Measurements from ENCODE around the gene CADM3.

The CADM3 gene

GRCh38 chr1:159175571-159175970 lies 4.2 kb downstream of the CADM3 start:
- no peak overlapping the region for H2BK120ac ChIP-seq (ENCODE audit: insufficient read depth, low read length, poor library complexity)
- peaks cover 2 to 7% of the 10 kb centered on the region in 2 experiments for H3K4me1 ChIP-seq (ENCODE audit: control insufficient read depth in 1 of 2, insufficient read depth in 2 of 2, low read length in 2 of 2)
- no peak overlapping the region for H3K4ac ChIP-seq (ENCODE audit: low read depth, low read length)
- H4K12ac ChIP-seq (ENCODE audit: low read depth, low read length), result no peak overlapping the region
- H2AFZ ChIP-seq (ENCODE audit: insufficient read depth, low read length, poor library complexity), result no peak overlapping the region
- H4K8ac ChIP-seq (ENCODE audit: low read depth, low read length), result no peak overlapping the region
- no peak overlapping the region for H4K91ac ChIP-seq (ENCODE audit: low read depth, low read length)
- no peak for DNase-seq
- no peak overlapping the region for H3K4me3 ChIP-seq (ENCODE audit: low read depth, low read length)
- H3K27ac ChIP-seq (ENCODE audit: low read depth, low read length), result no peak overlapping the region
- H2AK5ac ChIP-seq (ENCODE audit: low read length), result no peak overlapping the region
- WGBS (ENCODE audit: extremely low coverage, insufficient coverage, insufficient read length), result no CpG with 5 or more reads among the region's 2 CpGs
- no peak overlapping the region for H2BK5ac ChIP-seq (ENCODE audit: low read depth, low read length, poor library complexity)
- H3K9ac ChIP-seq (ENCODE audit: low read length), result no peak overlapping the region
- no peak overlapping the region for H3K4me2 ChIP-seq (ENCODE audit: low read length)
- H3K9me3 ChIP-seq (ENCODE audit: insufficient read depth, low read depth, low read length), result no peaks in the 10 kb centered on the region
- H3K14ac ChIP-seq (ENCODE audit: low read length), result no peak overlapping the region
- no peak overlapping the region for H3K18ac ChIP-seq (ENCODE audit: low read length)
- peaks cover 9% of the 10 kb centered on the region for H3K27me3 ChIP-seq (ENCODE audit: insufficient read depth, low read length)
- H2BK12ac ChIP-seq (ENCODE audit: low read length), result no peak overlapping the region
- H3K23ac ChIP-seq (ENCODE audit: low read length), result no peak overlapping the region
- H3K79me2 ChIP-seq (ENCODE audit: control insufficient read depth, insufficient read depth, low read length, poor library complexity), result no peaks in the 10 kb centered on the region
- H3K79me1 ChIP-seq (ENCODE audit: low read length), result no peaks in the 10 kb centered on the region
- no peaks in the 10 kb centered on the region for H3K36me3 ChIP-seq (ENCODE audit: control insufficient read depth in 1 of 2, insufficient read depth in 2 of 2, low read length in 2 of 2)

- Histone ChIP-seq H2BK120ac (ENCODE audit: insufficient read depth, low read length, poor library complexity) (no peak overlapping the region), H4K8ac (ENCODE audit: low read depth, low read length) (no peak overlapping the region), H3K23ac (ENCODE audit: low read length) (no peak overlapping the region), H3K18ac (ENCODE audit: low read length) (no peak overlapping the region), H4K12ac (ENCODE audit: low read depth, low read length) (no peak overlapping the region), H2AK5ac (ENCODE audit: low read length) (no peak overlapping the region), H3K9ac (ENCODE audit: low read length) (no peak overlapping the region), H3K79me1 (ENCODE audit: low read length) (no peaks in the 10 kb centered on the region), H3K14ac (ENCODE audit: low read length) (no peak overlapping the region), H3K79me2 (ENCODE audit: control insufficient read depth, insufficient read depth, low read length, poor library complexity) (no peaks in the 10 kb centered on the region), H2BK5ac (ENCODE audit: low read depth, low read length, poor library complexity) (no peak overlapping the region), H3K4me2 (ENCODE audit: low read length) (no peak overlapping the region), H3K4me3 (ENCODE audit: low read depth, low read length) (no peak overlapping the region), H4K91ac (ENCODE audit: low read depth, low read length) (no peak overlapping the region), H3K4me1 (ENCODE audit: control insufficient read depth in 1 of 2, insufficient read depth in 2 of 2, low read length in 2 of 2) (no peaks in the 10 kb centered on the region), H2BK12ac (ENCODE audit: low read length) (no peak overlapping the region), H3K4ac (ENCODE audit: low read depth, low read length) (no peak overlapping the region), H3K27ac (ENCODE audit: low read depth, low read length) (no peak overlapping the region), H3K36me3 (ENCODE audit: control insufficient read depth in 1 of 2, insufficient read depth in 2 of 2, low read length in 2 of 2) (no peaks in the 10 kb centered on the region), H3K9me3 (ENCODE audit: insufficient read depth, low read depth, low read length) (no peaks in the 10 kb centered on the region), H2AFZ (ENCODE audit: insufficient read depth, low read length, poor library complexity) (no peak overlapping the region), H3K27me3 (ENCODE audit: insufficient read depth, low read length) (peaks cover 4% of the 10 kb centered on the region)
- WGBS (ENCODE audit: extremely low coverage, insufficient coverage, insufficient read length), result no CpG with 5 or more reads among the region's 3 CpGs
- peak; percentile 67 to 90 for DNase-seq
Measured at GRCh38 chr1:159177272-159177907, 6.0 kb downstream of the CADM3 start.

- Histone ChIP-seq H3K4me1 (ENCODE audit: control insufficient read depth in 1 of 2, insufficient read depth in 2 of 2, low read length in 2 of 2) (no peaks in the 10 kb centered on the region), H3K4me2 (ENCODE audit: low read length) (no peak overlapping the region), H4K8ac (ENCODE audit: low read depth, low read length) (no peak overlapping the region), H3K4ac (ENCODE audit: low read depth, low read length) (no peak overlapping the region), H3K9ac (ENCODE audit: low read length) (no peak overlapping the region), H3K79me1 (ENCODE audit: low read length) (no peaks in the 10 kb centered on the region), H3K23ac (ENCODE audit: low read length) (no peak overlapping the region), H3K14ac (ENCODE audit: low read length) (no peak overlapping the region), H2BK120ac (ENCODE audit: insufficient read depth, low read length, poor library complexity) (no peak overlapping the region), H2AFZ (ENCODE audit: insufficient read depth, low read length, poor library complexity) (no peak overlapping the region), H3K36me3 (ENCODE audit: control insufficient read depth in 1 of 2, insufficient read depth in 2 of 2, low read length in 2 of 2) (no peaks in the 10 kb centered on the region), H2BK12ac (ENCODE audit: low read length) (no peak overlapping the region), H2AK5ac (ENCODE audit: low read length) (no peak overlapping the region), H3K4me3 (ENCODE audit: low read depth, low read length) (no peak overlapping the region), H3K79me2 (ENCODE audit: control insufficient read depth, insufficient read depth, low read length, poor library complexity) (no peaks in the 10 kb centered on the region), H3K27ac (ENCODE audit: low read depth, low read length) (no peak overlapping the region), H3K27me3 (ENCODE audit: insufficient read depth, low read length) (no peaks in the 10 kb centered on the region), H4K91ac (ENCODE audit: low read depth, low read length) (no peak overlapping the region), H3K9me3 (ENCODE audit: insufficient read depth, low read depth, low read length) (no peaks in the 10 kb centered on the region), H3K18ac (ENCODE audit: low read length) (no peak overlapping the region), H2BK5ac (ENCODE audit: low read depth, low read length, poor library complexity) (no peak overlapping the region), H4K12ac (ENCODE audit: low read depth, low read length) (no peak overlapping the region)
- DNase-seq, result no peak
Measured at GRCh38 chr1:159179906-159180305, 8.5 kb downstream of the CADM3 start.

- no peak for DNase-seq
- no peaks in the 10 kb centered on the region for H3K36me3 ChIP-seq (ENCODE audit: control insufficient read depth in 1 of 2, insufficient read depth in 2 of 2, low read length in 2 of 2)
- no peaks in the 10 kb centered on the region for H3K4me1 ChIP-seq (ENCODE audit: control insufficient read depth in 1 of 2, insufficient read depth in 2 of 2, low read length in 2 of 2)
- H4K91ac ChIP-seq (ENCODE audit: low read depth, low read length), result no peak overlapping the region
- H2AK5ac ChIP-seq (ENCODE audit: low read length), result no peak overlapping the region
- no peaks in the 10 kb centered on the region for H3K79me1 ChIP-seq (ENCODE audit: low read length)
- H2BK120ac ChIP-seq (ENCODE audit: insufficient read depth, low read length, poor library complexity), result no peak overlapping the region
- H3K79me2 ChIP-seq (ENCODE audit: control insufficient read depth, insufficient read depth, low read length, poor library complexity), result no peaks in the 10 kb centered on the region
- WGBS (ENCODE audit: extremely low coverage, insufficient coverage, insufficient read length), result no CpG with 5 or more reads among the region's 2 CpGs
- no peak overlapping the region for H3K14ac ChIP-seq (ENCODE audit: low read length)
- no peak overlapping the region for H3K9ac ChIP-seq (ENCODE audit: low read length)
- no peaks in the 10 kb centered on the region for H3K27me3 ChIP-seq (ENCODE audit: insufficient read depth, low read length)
- no peak overlapping the region for H2BK12ac ChIP-seq (ENCODE audit: low read length)
- no peaks in the 10 kb centered on the region for H3K9me3 ChIP-seq (ENCODE audit: insufficient read depth, low read depth, low read length)
- no peak overlapping the region for H3K4ac ChIP-seq (ENCODE audit: low read depth, low read length)
- no peak overlapping the region for H3K4me2 ChIP-seq (ENCODE audit: low read length)
- H3K4me3 ChIP-seq (ENCODE audit: low read depth, low read length), result no peak overlapping the region
- no peak overlapping the region for H2AFZ ChIP-seq (ENCODE audit: insufficient read depth, low read length, poor library complexity)
- no peak overlapping the region for H3K18ac ChIP-seq (ENCODE audit: low read length)
- H4K12ac ChIP-seq (ENCODE audit: low read depth, low read length), result no peak overlapping the region
- H3K23ac ChIP-seq (ENCODE audit: low read length), result no peak overlapping the region
- no peak overlapping the region for H3K27ac ChIP-seq (ENCODE audit: low read depth, low read length)
- H4K8ac ChIP-seq (ENCODE audit: low read depth, low read length), result no peak overlapping the region
- no peak overlapping the region for H2BK5ac ChIP-seq (ENCODE audit: low read depth, low read length, poor library complexity)
Measured at GRCh38 chr1:159180516-159180915, 9.1 kb downstream of the CADM3 start.

All from trophoblast cell (in vitro differentiated cells and primary cell).